ENCODE data around the gene EDAR.

GRCh38 chr2:108898315-108899082 lies 90.5 kb downstream of the EDAR start:
- TF ChIP-seq EZH2 (IDR thresholded peaks at IDR 0.05; ENCODE audit: borderline replicate concordance, low read length) (no peak), CTCF (IDR thresholded peaks at IDR 0.05; ENCODE audit: low read length) (no peak)
